K562 (cell line): ENCODE results near the gene ANKRD12. TPM values are rescaled to one million over a fixed set of nuclear protein-coding genes. Genes with fewer than 3 reads are reported as not detected.
"Not testable (repeated sequence)": the region's sequence is repeated elsewhere in the genome, so short reads cannot be mapped to it uniquely, and the experiment has no call there.

Experiments
- ATAC-seq: fragments of 200-7000 bp; cut with Tn5 transposase; 3 replicates; pipeline ENCODE4 v1.9.1; 2020; ENCODE audit warnings: moderate library complexity
- BruUV-seq: library from RNA; stranded (reverse); fragments of 400-500 nt; replicated peaks from 2 replicates; lab custom pipeline; 2021; lab: Mats Ljungman, UMichigan
- CTCF ChIA-PET: fragments of 300-600 bp; formaldehyde crosslinking; extraction: SDS; loops from one replicate; lab custom pipeline; 2021; ENCODE audit warnings: low intra/inter-chr PET ratio; lab: Yijun Ruan, JAX
- POLR2A ChIA-PET: fragments of 300-600, 350-650 bp; sonication (Branson Sonifier 250); formaldehyde crosslinking; extraction: SDS; loops from one replicate; lab custom pipeline; 2021; ENCODE audit warnings: antibody characterized with exemption, inconsistent platforms; lab: Yijun Ruan, JAX
- DNase-seq, 4 experiments: peaks; one replicate each; pipeline versions ENCODE4 v3.0.0 to v3.0.0-alpha.2; 2011 to 2018; ENCODE audit warnings: low spot score in 3 of 4, mixed read lengths in 3 of 4; ENCODE audit errors: extremely low read depth in 1 of 4
- FAIRE-seq: peaks from 2 replicates; lab custom pipeline; 2011; peaks lifted over from hg19 to GRCh38; lab: Jason Lieb, UNC
- H2AFZ ChIP-seq: 2 replicates; pipeline ENCODE4 v1.6.0; 2011; ENCODE audit warnings: low read depth, low read length, control low read depth, inconsistent platforms
- H3K27ac ChIP-seq: fragments of 200-600 bp; 3 replicates; pipeline ENCODE4 v1.8.0; 2011; ENCODE audit warnings: low read depth, mild to moderate bottlenecking, control low read depth, inconsistent platforms, low read length, moderate library complexity, mixed read lengths; ENCODE audit errors: extremely low read depth
- H3K27me3 ChIP-seq, 2 experiments: fragments of 300-600 bp in 1 of 2; 2 replicates in 1 of 2; 3 replicates in 1 of 2; pipeline versions ENCODE4 v1.6.0 to v1.8.0; 2011; ENCODE audit warnings: inconsistent platforms in 2 of 2, low read length in 2 of 2, mild to moderate bottlenecking in 1 of 2, mixed read lengths in 1 of 2, moderate library complexity in 1 of 2; ENCODE audit not compliant: control insufficient read depth in 2 of 2, insufficient read depth in 2 of 2
- H3K36me3 ChIP-seq: fragments of 300-600 bp; 3 replicates; pipeline ENCODE4 v1.8.0; 2011; ENCODE audit warnings: mild to moderate bottlenecking, low read length, inconsistent platforms; ENCODE audit not compliant: control insufficient read depth, insufficient read depth
- H3K4me1 ChIP-seq, 2 experiments: fragments of 200-600 bp in 1 of 2; replicated peaks in 1 of 2; 2 replicates in 1 of 2; 3 replicates in 1 of 2; pipeline versions ENCODE4 v1.5.1 to v1.8.0; 2011; ENCODE audit warnings: inconsistent platforms in 2 of 2, low read length in 2 of 2, mild to moderate bottlenecking in 1 of 2, mixed read lengths in 1 of 2, moderate library complexity in 1 of 2; ENCODE audit not compliant: control insufficient read depth in 2 of 2, insufficient read depth in 2 of 2
- H3K4me2 ChIP-seq: 2 replicates; pipeline ENCODE4 v1.6.1; 2011; ENCODE audit warnings: low read length, control low read depth, inconsistent platforms, mixed read lengths; ENCODE audit not compliant: insufficient read depth
- H3K4me3 ChIP-seq: fragments of 200-600 bp; sonication (generic), shearing (Covaris generic); 2 replicates; pipeline ENCODE4 v1.5.1; 2016; ENCODE audit warnings: control low read depth, inconsistent platforms
- H3K79me2 ChIP-seq: fragments of 200-600 bp; 3 replicates; pipeline ENCODE4 v1.8.0; 2011; ENCODE audit warnings: low read length, inconsistent platforms; ENCODE audit not compliant: control insufficient read depth, insufficient read depth
- H3K9ac ChIP-seq, 2 experiments: 2 replicates each; pipeline versions ENCODE4 v1.6.0 to v1.6.1; 2011; ENCODE audit warnings: low read depth in 2 of 2, low read length in 2 of 2, control low read depth in 1 of 2, inconsistent platforms in 1 of 2, mild to moderate bottlenecking in 1 of 2, mixed read lengths in 1 of 2; ENCODE audit not compliant: insufficient read depth in 1 of 2
- H3K9me1 ChIP-seq: one replicate; pipeline ENCODE4 v1.6.0; 2011; ENCODE audit warnings: inconsistent platforms, mild to moderate bottlenecking, low read length, moderate library complexity; ENCODE audit not compliant: control insufficient read depth, insufficient read depth
- H3K9me3 ChIP-seq: replicated peaks from 2 replicates; pipeline ENCODE4 v1.5.1; 2011; ENCODE audit warnings: low read depth, low read length, inconsistent platforms; ENCODE audit not compliant: control insufficient read depth, insufficient read depth
- H4K20me1 ChIP-seq: replicated peaks from 2 replicates; pipeline ENCODE4 v1.6.1; 2011; ENCODE audit warnings: low read length, inconsistent platforms, mixed read lengths; ENCODE audit not compliant: control insufficient read depth, insufficient read depth
- BCOR ChIP-seq: fragments of 450-650 bp; IDR thresholded peaks from 2 replicates; pipeline ENCODE4 v1.6.1; 2016
- KDM1A ChIP-seq, 2 experiments: fragments of 450-650 bp; IDR thresholded peaks; 2 replicates each; pipeline ENCODE4 v1.6.1; 2016; ENCODE audit warnings: mild to moderate bottlenecking in 2 of 2
- TRIM24 ChIP-seq, 2 experiments: fragments of 450-650 bp; IDR thresholded peaks; 2 replicates each; pipeline ENCODE4 v1.6.1; 2016
- ZNF324 ChIP-seq: fragments of 250-450 bp; sonication (Bioruptor Pico); IDR thresholded peaks from 2 replicates; pipeline ENCODE4 v1.4.0; 2020; ENCODE audit warnings: mild to moderate bottlenecking
- ZNF507 ChIP-seq: conservative IDR thresholded peaks from 2 replicates; pipeline ENCODE4 v1.6.1; 2017; ENCODE audit warnings: missing genetic modification characterization, missing compliant biosample characterization
- WGBS: fragments of 100-300 bp; shearing (Covaris generic); methylation state at CpG from one replicate; pipeline ENCODE4 v1.1.6; 2016; ENCODE audit warnings: low coverage, mixed read lengths; ENCODE audit not compliant: insufficient coverage; ENCODE audit errors: missing lambda C conversion rate; 5-methylcytosine and 5-hydroxymethylcytosine counted together
- in situ Hi-C: fragments of 300-500 bp; cut with MboI; formaldehyde crosslinking; loops from 4 replicates; pipeline ENCODE4 v1.15.0; 2018; ENCODE audit warnings: inconsistent platforms, mixed read lengths
- intact Hi-C: fragments of 100-400 bp; cut with micrococcal nuclease; formaldehyde crosslinking; loops from 2 replicates; pipeline ENCODE4 v1.14.2; 2022
- polyA plus RNA-seq, 8 experiments: library from polyadenylated mRNA; depleted of rRNA in 4 of 8; stranded (reverse) in 5 of 8; unstranded in 3 of 8; fragments of >200 nt; fragmentation: Nextera tagmentation in 2 of 8; fragmentation: Illumina TruSeq in 1 of 8; extraction: Ambion mirVana in 2 of 8; extraction: Trizol in 1 of 8; gene quantifications; 2 replicates each; pipeline versions ENCODE4 v1.2.1 to v1.2.3, GENCODE V29; 2011 to 2014; ENCODE audit warnings: inconsistent platforms in 1 of 8, missing spikeins in 1 of 8
- total RNA-seq, 7 experiments: library from RNA; depleted of rRNA in 6 of 7; stranded (reverse); fragments of >200 nt in 6 of 7; fragmentation: Illumina TruSeq in 2 of 7; extraction: Trizol in 2 of 7; gene quantifications; 2 replicates each; pipeline versions ENCODE4 v1.2.1 to v1.2.3, GENCODE V29; 2011 to 2021; ENCODE audit warnings: low replicate concordance in 1 of 7

ANKRD12 gene
- total and polyA plus RNA-seq, 9 of the 15 experiments (the other 6 are each of a cell fraction or from before 2014, with no cell fraction given), result 6.6 to 28.2 (median 16.0) TPM

GRCh38 chr18:9164149-9164548 is 27.6 kb downstream of the ANKRD12 start:
- POLR2A ChIA-PET, H2AFZ ChIP-seq, ATAC-seq, H4K20me1 ChIP-seq, H3K9ac ChIP-seq, intact Hi-C loops, in situ Hi-C loops, H3K4me1 ChIP-seq, H3K36me3 ChIP-seq, H3K4me2 ChIP-seq, CTCF ChIA-PET, FAIRE-seq, H3K9me1 ChIP-seq, DNase-seq, H3K27ac ChIP-seq, BruUV-seq, H3K4me3 ChIP-seq, H3K27me3 ChIP-seq: not testable (repeated sequence)
- peak; percentile 55 for TF ChIP-seq ZNF507
- peak in 1 of 2 experiments; percentile 49; a peak in 1 of 4 replicates for TF ChIP-seq TRIM24 (IDR thresholded peaks at IDR 0.05)
- peak; percentile 99 for TF ChIP-seq ZNF324 (CRISPR knock-in tag)
- peaks cover 17% of the 10 kb centered on the region for H3K9me3 ChIP-seq
- H3K79me2 ChIP-seq, result peaks cover 54% of the 10 kb centered on the region

- H3K27me3 ChIP-seq, H3K36me3 ChIP-seq, H3K4me2 ChIP-seq, H3K9ac ChIP-seq, in situ Hi-C loops, H4K20me1 ChIP-seq, DNase-seq, H2AFZ ChIP-seq, H3K27ac ChIP-seq, POLR2A ChIA-PET, CTCF ChIA-PET, FAIRE-seq, H3K9me1 ChIP-seq, H3K4me3 ChIP-seq, BruUV-seq, H3K4me1 ChIP-seq, intact Hi-C loops, ATAC-seq: not testable (repeated sequence)
- TF ChIP-seq BCOR (peak; percentile 51), KDM1A (IDR thresholded peaks at IDR 0.05) (0 out of 4 replicates have a peak, but pooled peaks of 1 of the 2 experiments have one; percentile 27)
- H3K9me3 ChIP-seq, result peaks cover 17% of the 10 kb centered on the region
- H3K79me2 ChIP-seq, result peaks cover 43% of the 10 kb centered on the region
- 90% methylated on average over 3 of the region's 3 CpGs for WGBS
Measured at GRCh38 chr18:9165883-9166282, 29.3 kb downstream of the ANKRD12 start.
